Stimulated activated CD8-positive, alpha-beta memory T cell treated with anti-CD3 and anti-CD28 coated beads, Interleukin-7, amount 100 ng/mL, for 1 hour (primary cell): ENCODE data around the gene ATP11A.

Experiments
- DNase-seq, 2 donors: peaks; one replicate each; pipeline ENCODE4 v3.0.0-alpha.2; 2020; ENCODE audit warnings: low read depth in 2 of 2

Gene ATP11A

DNA sequence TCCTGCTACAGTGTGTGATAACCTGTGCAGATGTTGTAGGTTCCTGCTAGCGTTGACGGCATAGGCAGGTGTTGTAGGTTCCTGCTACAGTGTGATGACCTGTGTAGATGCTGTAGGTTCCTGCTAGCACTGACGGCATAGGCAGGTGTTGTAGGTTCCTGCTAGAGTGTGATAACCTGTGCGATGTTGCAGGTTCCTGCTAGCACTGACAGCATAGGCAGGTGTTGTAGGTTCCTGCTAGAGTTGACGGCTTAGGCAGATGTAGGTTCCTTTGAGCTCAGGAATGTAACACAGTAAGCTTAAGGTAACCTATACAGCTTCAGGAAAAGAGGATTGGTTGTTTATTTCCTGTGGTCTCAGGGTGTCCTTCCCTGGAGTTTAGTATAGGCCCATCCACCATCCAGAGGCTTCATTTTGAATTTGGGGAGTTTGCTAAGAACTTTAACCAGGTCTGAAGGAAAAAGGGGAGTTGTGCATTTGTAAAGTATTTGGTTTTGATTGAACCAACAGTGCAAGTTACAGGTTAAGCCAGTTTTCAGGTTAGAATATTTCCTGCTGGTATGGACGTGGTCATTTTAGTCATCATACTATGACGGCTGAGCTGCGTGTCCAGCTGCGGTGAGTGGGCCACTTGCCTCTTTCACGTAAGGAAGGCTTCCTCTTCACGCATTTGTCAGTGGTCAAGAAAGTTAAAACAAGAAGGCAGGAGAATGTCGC lies 53.8 kb downstream of the ATP11A start:
- no peak for DNase-seq

DNA sequence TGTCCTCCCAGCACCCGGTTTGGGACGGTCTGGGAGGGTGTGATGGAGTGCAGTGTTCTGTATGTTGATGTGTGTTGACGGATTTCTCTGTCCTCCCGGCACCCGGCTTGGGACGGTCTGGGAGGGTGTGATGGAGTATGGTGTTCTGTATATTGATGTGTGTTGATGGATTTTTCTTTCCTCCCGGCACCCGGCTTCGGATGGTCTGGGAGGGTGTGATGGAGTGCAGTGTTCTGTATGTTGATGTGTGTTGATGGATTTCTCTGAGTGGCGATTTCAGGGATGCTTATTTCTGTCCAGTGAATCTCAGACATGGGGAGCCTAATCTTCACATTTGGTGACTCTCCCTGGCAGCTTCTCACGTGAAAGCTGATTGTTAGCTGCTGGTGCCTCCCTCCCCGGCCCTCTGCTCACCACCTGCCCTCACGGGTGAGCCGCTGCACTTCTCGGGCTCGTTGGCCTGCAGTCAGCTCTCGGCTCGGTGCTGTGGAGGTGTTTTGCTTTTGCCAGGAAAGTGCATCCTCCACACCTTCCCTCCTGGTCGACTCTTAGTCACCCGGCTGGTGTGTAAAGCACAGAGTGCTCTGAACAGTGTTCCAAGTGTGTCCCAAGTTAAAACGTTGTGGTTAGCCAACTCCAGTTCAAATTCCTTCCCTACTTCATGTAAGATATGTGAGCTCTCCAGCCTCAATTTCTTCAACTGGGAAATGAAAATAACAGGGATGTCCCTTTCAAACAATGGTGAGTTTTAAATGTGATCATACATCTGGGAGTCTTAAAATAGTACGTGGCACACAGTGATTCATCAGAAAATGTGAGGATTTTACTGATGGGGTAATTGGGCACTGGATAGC lies 54.6 kb downstream of the ATP11A start:
- no peak for DNase-seq

DNA sequence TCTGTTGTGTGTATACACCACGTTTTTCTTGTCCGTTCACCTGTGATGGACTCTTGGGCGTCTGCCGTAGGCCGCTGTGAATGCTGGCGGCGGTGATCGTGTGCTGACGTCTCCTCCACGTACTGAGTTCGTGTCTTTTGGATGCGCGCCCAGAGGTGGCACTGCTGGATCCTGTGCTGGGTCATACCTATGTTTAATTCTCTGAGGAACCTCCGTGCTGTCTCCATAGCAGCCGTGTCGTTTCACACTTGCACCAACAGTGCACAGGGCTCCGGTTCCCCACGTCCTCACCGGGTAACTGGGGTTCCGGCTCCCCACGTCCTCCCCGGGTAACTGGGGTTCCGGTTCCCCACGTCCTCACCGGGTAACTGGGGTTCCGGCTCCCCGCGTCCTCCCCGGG lies 56.2 kb downstream of the ATP11A start:
- DNase-seq = no peak

DNA sequence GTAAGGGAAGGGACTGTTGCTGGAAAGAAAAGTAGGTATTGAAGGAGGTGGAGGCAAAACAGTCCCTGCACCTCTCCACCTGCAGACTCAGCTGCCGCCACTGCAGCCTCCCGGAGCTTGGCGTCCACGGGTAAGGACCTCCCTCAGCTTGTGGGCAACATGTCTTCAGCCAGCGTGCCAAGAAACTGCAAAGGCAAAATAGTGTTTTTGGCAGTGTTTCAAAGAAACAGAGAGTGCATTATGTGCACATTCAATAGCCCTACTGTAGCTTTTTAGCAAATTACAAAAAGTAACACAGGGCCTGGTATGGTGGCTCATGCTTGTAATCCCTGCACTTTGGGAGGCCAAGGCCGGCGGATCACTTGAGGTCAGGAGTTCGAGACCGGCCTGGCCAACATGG lies 57.4 kb downstream of the ATP11A start:
- DNase-seq = no peak

DNA sequence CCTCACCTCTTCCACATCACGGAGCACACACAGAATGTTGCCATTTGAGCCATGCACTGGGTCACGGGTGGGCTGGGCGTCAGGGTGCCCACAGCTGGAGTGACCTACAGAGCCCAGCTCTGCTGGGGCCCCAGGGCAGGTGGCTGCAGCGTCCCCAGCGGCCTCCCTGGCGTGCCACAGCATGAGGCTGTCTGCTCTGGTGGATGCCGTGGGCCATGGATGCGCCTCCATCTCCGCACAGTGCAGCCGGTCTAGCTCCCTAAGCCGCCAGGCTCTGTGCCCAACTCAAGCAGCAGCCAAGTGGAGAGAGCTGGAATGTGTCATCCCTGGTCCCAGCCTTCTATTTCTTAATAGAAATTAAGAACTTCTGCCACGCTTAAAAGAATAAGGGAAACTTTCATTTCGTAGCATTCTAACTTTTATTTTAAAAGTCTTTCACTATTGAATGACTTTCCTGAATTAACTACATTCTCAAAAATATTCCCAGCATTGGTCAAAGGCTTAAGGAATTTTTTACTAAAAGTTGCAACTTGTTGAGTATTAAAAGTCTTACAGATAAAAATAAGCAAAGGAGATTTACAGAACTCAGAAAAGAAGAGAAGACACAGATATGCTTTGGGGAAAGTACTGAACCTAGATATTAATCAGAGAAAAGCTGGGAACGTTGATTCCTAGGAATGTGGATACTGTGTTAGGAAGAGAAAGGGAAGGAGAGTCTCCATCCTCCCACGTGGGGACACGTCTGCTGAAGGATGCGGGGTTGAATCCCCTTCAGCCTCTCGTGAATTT lies 59.3 kb downstream of the ATP11A start:
- no peak for DNase-seq

DNA sequence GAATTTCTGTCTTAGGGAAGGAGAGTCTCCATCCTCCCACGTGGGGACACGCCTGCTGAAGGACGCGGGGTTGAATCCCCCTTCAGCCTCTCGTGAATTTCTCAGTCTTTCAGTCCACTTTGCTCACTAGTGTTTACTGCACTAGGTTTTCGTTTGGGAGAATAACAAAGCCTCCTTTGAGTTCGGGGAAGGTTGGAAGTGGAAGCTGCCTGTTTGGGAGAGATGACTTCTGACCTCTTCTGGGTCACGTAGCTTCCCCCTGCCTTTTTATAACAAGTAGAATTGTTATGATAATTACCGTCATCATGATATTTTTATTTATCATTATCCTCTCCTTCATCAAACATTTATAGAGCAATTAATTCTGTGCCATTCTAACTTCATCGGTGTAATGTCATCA lies 60.7 kb downstream of the ATP11A start:
- no peak for DNase-seq

DNA sequence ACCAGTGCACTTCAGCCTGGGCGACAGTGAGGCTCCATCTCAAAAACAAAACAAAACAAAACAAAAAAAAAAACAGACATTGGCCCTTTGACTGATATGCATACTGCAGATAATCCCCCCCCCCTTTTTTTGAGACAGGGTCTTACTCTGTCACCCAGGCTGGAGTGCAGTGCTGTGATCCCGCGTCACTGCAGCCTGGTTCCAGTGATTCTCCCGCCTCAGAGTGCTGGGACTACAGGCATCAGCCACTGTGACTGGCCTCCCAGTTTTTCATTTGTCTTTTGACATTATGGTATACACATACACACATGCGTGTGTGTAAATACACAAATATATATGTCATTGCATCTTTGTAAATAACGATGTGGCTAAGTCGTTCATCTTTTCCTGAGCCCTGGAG lies 61.8 kb downstream of the ATP11A start:
- no peak for DNase-seq

DNA sequence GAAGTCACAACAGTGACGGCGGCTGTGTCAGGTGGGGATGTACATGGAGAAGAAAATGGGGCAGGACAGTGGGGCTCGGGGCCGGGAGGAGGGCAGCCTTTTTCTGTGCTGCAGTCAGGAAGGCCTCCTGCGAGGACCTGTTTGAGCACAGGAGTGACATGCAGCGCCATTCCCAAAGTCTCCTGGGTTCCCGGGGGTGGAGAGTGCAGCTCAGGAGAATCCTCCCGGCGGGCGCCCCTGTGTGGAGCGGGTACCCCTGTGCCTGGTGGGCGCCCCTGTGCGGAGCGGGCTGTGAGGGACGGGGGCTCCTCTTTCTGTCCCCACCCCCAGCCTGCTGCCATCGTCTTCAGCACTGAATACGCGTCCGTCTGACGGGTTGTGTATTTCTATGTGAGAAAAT lies 62.4 kb downstream of the ATP11A start:
- DNase-seq = no peak

DNA sequence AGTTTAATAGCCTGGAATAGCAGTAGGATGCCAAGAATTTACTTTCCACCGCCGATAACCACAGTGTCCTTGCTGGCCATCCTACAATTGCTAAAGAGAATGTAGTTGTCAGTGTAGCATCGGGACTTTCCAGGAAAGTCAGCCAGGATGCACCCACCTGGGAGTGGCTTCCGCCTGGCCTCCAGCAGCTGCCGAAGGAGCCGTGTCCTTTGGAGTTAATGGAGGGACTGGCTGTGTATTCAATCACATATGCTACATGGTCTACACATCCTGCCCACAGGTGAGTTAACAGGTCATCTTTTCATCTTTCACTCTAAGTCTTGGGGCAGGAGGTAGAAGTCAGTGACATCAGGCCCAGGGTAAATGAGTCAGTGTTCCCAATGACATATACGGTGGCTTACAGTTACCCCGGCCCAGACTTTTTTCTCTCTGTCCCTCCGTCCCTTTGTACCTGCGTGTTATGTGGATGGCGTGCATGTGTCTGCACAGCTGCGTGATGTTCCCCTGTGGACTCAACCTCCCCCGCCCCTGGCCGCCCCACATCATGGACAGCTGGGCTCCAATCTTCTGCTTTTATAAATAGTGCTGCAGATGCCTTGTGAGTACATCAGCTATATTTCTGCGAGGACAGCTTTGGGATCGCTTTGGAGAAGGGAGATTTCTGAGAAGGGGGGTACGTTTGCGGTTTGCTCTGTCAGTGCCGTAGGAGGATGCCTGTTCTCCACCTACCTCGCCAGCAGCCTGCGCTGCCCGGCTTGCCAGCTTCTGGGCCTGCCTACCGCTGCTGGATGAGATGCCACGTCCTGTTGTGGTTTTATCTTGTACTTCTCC lies 63.1 kb downstream of the ATP11A start:
- DNase-seq = no peak

DNA sequence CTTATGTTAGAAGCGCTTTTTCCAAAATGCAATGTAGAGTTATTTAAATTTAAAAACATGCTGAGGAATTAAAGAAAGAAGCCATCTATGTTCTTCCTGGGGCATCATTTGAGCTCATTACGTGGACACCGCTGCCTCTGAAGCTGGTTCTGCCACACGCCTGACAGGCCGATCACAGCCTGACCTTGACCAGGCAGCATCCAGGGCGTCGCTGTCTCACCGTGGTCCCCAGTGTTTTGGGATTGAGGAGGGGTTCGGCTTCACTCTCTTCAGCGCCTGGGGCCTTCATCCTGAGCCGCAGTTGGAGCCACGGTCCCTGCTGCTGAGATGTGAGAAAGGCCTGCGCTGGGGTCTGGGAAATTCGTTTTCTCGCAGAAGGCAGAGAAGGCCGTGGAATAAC lies 64.0 kb downstream of the ATP11A start:
- no peak for DNase-seq

DNA sequence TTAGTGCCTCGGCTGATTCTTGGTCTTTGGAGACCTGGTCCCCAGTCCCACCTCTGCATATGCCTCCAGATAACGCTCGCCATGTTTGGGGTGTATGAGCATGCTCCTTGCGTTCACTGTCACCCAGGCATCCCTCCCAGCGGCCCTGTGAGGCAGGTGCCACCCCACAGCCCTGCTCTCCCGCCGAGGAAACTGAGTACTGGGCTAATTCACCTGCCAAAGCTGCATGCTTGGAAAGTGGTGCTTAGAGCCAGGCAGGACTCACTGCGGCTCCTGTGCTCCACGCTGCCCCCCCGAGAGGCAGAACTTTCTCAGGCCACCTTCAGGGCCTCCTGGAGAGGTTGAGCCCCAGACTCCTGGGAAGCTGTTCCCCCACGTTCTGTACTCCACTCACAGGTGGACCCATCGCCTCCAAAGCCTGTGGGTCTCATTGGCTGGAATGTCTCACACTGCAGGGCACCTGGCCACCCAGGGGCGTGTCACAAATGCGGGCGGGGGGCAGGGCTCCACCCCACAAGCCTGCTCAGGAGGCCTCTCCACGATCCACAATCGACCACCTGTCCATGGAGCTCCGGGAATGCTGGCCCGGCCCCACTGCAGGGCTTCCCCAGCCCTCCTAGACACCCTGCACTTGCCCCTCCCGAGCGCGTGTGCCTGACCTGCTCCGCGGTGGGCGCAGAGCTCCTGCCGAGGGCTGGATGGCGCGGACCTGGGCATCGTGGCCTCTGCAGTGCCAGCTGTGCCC lies 64.6 kb downstream of the ATP11A start:
- no peak for DNase-seq

DNA sequence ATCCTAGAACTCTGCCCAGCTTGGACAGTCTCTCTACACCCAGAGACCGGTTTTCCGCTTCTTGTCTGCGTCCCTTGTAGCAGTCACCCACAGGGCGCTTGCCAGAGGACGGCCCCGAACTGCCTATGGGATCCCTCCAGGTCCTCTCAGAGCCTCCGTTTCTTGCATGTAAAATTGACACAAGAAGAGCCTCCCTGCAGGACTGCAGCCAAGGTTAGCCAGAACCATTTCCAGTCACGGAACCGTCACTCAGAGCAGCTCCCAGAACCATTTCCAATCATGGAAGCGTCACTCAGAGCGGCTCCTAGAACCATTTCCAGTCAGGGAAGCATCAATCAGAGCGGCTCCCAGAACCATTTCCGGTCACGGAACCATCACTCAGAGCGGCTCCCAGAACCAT lies 65.5 kb downstream of the ATP11A start:
- DNase-seq = no peak

DNA sequence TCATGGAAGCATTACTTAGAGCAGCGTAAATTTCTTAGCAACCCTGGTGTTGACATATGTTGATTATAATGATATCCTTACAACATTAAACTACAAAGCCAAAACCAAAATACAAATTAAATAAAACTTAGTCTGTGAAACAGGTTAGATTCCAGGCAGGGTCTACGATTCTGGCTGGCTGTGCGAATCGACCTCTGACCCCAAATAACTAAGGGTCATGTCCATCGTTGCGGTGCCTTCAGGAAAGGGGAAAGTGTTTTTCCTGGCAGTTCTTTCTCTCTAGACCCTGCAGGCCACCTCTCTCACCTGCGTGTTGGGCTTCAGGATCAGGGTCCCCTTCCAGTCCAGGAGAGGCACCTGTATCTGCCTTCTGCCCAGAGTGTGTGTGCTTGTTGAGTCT lies 66.2 kb downstream of the ATP11A start:
- no peak for DNase-seq

DNA sequence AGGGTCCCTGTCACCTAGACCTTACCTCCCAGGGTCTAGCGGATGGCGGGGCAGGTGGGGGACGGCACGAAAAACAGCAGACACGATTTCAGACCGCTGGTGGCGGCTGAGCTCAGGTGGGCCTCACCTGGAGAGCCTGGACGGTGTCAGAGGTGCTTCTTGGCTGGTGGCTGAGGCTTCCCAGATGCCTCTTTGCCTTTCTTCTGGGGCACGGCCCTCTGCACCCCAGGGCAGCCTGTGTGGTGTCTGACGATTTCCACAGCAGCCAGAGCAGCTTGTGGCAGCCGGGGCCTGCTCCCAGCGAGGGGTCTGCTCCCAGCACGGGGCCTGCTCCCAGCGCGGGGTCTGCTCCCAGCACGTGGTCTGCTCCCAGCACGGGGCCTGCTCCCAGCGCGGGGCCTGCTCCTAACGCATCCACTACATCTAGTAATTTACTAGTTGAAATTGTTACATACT lies 66.7 kb downstream of the ATP11A start:
- no peak for DNase-seq

DNA sequence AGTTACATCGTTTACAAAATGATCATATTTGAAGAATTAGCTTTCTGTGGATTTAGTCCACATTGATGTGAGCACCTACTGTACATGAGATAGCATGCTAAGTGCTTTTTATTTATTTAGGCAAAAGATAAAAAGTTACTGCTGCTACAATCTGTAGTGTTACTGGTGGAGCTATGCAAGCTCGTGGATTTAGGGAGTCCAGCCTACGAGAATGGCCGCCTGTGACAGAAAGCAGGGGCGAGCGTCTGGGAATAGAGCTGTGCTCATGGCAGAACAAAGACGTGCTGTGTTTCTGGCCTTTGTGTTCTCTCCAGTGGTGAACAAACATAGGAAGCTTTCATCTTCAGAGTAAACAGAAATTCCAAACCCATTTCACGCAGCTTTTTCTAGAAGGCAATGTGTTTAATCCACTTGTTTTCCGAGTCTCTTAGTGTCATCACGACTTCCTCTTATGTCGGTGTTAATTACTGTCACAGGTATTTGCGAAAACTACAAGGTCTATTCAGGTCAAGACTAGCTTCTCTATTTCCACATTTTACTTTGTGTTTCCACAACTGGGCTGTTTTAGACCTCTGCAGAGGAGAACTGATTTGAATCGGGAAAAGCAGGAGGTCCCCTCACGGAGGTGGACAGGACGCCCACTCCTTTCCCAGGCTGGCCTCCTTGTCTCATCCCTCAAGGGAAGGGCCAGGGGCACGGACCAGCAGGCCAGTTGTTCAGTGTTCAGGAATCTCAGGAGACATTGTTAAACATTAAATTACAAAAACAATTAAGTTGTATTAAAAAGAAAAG lies 67.3 kb downstream of the ATP11A start:
- no peak for DNase-seq

DNA sequence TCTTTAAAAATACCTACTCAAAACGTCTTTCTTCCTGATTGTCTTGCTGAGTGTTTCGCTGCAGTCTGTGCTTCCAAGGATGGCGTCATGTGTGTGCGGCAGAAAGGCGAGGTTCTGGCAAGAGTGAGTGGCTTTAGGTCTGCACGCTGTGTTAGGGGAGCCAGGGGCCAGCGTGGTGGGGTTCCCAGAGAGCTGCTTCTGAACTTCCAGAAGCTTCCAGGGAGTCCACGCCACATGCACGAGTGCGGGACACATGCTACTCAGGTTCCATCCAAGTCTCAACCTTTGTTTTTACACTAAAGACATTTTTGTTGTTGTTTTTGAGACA lies 67.9 kb downstream of the ATP11A start:
- no peak for DNase-seq

DNA sequence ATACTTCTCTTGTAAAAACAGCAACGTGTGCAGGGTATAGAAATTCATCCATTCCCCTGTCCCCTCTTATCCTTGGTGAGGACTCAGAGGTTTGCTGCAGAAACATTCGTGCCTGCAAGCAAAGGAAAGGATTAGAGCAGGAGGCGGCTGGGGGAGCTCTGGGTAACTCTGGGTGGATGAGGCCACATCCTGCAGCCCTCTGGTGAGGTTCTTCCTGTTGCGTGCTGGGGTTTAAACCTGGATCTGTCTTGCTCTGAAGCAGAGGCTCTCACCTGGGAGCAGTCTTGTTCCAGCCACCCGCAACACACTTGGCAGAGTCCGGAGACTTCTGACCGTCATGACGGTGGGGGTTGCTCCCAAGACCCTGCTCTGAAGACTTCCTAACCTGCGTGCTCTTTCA lies 69.2 kb downstream of the ATP11A start:
- no peak for DNase-seq

DNA sequence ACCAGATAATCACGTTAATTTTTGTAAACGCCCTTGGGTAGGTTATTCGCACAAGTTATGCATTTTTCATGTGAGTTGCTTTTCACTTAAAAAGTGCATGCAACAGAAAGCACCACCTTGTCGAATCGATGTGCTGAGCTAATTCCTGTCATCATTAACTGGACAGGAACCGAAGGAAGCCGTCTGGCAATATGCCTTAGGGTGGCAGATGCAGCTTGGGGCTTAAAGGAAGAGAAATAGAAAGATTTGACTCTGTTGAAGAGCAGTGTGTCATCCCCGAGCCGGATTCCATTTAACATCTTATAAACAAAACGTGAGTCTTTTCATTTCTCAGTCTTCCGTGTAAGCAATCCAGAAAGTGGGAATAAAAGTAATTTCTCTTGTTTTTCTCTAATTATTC lies 70.0 kb downstream of the ATP11A start:
- DNase-seq = no peak

DNA sequence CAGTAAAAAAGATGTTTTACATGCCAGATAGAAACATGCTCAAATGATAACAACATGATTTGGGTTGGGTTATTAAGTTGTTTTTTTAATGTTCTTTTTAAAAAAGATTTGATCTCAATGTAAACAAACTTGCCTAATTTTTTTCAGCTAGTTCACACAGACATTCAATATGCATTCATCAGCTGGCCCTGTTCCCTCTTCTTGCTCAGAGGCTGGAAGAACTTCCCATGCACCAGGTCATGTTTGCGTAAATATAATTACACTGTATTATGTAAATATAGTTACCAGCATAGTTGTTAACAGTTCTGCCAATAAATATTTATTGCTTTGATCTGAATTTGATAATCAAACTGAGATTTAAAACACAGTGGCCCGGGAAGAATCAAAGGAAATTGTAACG lies 70.6 kb downstream of the ATP11A start:
- DNase-seq = no peak

DNA sequence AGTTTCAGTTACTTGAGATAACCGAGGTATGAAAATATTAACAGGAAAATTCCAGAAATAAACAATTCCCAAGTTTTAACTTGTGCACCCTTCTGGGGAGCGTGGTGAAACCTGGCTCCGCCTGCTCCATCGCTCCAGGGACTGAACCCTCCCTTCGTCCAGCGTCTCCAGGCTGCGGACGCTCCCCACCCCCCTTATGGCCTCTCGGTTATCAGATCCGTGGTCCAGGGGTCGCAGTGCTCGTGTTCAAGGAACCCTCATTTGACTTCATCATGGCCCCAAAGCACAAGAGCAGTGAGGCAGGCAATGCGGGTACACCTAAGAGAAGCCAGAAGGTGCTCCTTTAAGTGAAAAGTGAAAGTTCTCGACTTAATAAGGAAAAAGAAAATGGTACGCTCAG lies 71.1 kb downstream of the ATP11A start:
- no peak for DNase-seq
